Right forelimb (tissue), 1 donor: Measurements from ENCODE around the gene BABAM2.
"Not testable (repeated sequence)": the region's sequence is repeated elsewhere in the genome, so short reads cannot be mapped to it uniquely, and the experiment has no call there.

Source experiments
- DNase-seq: peaks from one replicate; pipeline ENCODE4 v3.0.0-alpha.2; 2018

BABAM2 gene

GRCh38 chr2:28320009-28320365 lies 429.5 kb downstream of the BABAM2 start:
- DNase-seq: no peak

GRCh38 chr2:28320371-28320770 lies 429.8 kb downstream of the BABAM2 start:
- no peak for DNase-seq

DNA sequence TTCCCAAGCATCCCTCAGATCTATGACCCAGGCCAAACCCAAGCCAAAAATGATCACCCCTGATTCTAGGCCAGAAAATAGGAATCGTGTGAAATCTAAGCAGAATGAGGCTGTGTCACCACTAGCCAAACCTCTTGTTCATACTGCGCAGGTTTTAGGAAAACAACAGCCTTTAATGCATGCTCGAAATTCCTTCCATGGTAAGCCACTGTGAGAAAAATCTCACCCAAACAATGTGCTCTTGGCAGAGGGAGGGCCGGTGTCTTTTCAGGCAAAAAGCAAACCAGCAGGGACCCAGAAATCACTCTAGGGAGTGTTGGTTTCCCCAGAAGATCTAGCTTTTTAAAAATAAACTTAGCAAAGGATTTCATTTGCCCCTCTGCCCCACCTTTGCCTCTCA lies 430.9 kb downstream of the BABAM2 start:
- DNase-seq: no peak

DNA sequence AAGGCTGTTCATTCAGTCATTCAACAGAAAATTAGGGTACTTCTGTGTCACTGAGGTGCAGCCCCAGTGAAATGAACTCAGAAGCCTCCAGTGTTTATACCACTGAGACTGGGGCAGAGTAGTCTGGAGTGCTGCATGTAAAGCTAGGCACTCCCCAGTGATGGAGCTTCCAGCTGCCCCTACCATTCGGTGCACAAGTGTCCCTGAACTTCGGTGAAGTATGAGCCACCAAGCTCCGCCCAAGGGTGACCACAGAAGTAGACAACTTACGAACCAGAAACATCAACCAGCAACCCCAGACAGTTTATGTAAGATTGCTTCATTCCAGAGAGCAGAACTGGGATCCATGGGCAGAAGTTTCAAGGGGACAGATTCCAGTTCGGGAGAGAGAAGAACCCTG lies 431.5 kb downstream of the BABAM2 start:
- no peak for DNase-seq

DNA sequence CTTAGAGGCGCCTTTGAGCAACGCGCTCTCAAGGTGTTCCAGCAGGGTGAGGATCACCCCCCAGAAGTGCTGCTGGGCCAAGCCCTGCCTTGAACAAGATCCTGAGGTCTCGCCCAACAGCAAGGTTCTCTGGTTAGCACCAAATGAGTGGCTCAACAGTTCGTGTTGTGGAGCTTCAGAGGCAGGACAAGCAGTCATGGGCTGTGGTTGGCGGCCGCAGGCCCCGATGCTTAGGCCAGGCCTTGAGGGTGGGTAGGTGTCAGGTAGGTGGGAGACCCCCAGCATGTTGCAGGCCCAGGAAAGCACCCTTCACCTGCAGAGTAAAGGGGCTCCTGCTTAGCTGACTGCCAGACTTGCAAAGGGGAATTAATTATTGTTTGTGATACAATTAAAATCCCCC lies 431.9 kb downstream of the BABAM2 start:
- DNase-seq: no peak

GRCh38 chr2:28322981-28323396 lies 432.5 kb downstream of the BABAM2 start:
- DNase-seq: no peak

DNA sequence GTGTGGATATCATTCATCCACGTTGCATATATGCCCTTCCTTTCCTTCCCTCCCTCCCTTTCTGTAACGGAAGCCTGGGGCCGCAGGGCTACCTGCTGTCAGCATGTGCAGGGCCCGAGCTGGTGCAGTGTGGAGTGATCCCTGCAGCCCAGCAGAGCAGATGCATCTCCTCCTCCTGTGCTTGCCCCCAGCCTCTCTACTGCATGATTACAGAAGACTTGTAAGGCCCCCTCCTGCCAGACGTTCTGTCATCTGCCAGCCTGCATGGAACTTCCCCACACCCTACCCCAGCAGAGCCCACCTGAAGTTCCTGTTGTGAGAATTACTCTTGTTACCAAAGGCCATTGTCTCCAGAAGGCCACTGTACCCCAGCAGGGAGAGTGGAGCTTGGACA lies 434.6 kb downstream of the BABAM2 start:
- no peak for DNase-seq

DNA sequence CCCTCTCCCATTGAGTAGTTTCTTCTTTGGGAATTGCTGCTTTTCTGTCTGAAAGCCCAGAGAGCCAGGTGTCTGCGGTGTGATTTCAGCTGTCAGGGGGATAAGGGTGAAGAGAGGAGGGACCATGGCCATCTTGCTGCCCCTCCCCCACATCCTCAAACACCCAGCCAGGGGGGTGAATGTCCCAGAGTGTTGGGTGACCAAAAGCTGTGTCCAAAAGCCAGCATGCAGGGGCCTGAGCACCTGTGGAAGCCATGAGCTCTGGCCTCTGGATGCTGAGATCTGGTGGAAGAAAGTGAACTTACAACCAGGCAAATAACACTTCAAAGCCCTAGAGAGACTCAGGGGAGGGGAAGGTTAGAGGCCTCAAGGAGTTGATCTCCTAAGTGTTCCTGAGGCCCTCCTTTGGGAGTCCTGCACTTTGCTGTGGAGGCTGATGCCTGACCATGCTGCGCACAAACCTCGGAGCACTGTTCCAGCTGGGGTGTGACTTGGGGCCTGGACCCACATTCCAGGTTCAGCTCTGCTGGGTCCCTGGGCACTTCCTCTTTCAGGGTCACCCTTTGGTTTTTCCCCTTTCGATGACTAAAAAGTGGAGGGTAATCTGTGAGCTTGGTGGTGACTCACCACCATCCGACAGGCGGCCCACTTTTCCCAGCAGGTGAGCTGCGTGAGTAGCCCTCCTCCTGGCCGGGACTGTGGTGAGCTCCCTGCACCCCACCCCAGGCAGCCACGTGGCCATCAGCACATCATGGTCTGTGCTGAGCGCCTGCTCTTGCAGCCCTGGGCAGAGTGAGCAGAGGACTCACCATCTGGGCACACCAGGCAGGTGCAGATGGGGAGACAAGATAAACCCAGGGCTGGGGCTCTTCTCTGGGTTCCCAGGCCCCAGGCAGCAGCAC lies 435.3 kb downstream of the BABAM2 start:
- no peak for DNase-seq

DNA sequence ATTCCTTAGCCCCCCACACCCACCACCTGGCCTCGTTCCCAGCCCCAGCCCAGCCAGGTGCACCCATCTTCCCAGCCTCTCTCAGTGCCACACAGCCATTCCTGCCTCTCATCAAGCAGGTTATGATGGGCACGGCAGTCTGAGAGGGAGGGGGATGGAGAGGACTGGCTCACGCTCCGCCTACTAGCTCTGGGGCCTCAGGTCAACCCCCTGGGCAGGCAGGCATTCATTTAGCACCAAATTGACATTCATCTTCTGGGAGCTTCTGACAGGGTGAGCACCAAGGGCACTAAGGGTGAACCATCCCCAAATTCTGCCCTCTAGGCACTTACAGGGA lies 435.9 kb downstream of the BABAM2 start:
- DNase-seq: no peak

GRCh38 chr2:28326881-28327505 lies 436.5 kb downstream of the BABAM2 start:
- DNase-seq: no peak

GRCh38 chr2:28327581-28327955 lies 437.0 kb downstream of the BABAM2 start:
- DNase-seq: no peak

GRCh38 chr2:28327956-28328922 lies 437.7 kb downstream of the BABAM2 start:
- DNase-seq: no peak

DNA sequence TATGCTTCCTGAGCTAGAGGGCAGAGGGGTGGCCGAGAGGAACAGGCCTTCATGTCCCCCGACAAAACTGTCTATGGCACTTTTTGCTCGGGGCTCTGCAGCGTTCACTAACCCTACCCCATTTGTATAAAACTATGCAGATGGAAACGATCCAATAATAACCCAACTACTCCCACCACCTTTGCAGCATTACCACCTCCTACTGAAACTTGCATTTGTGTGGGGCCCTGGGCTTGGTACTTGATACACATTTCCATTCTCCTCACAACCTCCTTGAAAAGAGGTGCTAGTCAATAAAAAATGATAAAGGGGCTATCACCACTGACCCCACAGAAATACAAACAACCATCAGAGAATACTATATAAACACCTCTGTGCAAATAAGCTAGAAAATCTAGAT lies 438.7 kb downstream of the BABAM2 start:
- DNase-seq: no peak

- not testable (repeated sequence) for DNase-seq
Observed at GRCh38 chr2:28330722-28331121, 440.2 kb downstream of the BABAM2 start.

- not testable (repeated sequence) for DNase-seq
Observed at GRCh38 chr2:28331797-28332196, 441.3 kb downstream of the BABAM2 start.

- DNase-seq: no peak
Observed at GRCh38 chr2:28332696-28333095, 442.2 kb downstream of the BABAM2 start.

DNA sequence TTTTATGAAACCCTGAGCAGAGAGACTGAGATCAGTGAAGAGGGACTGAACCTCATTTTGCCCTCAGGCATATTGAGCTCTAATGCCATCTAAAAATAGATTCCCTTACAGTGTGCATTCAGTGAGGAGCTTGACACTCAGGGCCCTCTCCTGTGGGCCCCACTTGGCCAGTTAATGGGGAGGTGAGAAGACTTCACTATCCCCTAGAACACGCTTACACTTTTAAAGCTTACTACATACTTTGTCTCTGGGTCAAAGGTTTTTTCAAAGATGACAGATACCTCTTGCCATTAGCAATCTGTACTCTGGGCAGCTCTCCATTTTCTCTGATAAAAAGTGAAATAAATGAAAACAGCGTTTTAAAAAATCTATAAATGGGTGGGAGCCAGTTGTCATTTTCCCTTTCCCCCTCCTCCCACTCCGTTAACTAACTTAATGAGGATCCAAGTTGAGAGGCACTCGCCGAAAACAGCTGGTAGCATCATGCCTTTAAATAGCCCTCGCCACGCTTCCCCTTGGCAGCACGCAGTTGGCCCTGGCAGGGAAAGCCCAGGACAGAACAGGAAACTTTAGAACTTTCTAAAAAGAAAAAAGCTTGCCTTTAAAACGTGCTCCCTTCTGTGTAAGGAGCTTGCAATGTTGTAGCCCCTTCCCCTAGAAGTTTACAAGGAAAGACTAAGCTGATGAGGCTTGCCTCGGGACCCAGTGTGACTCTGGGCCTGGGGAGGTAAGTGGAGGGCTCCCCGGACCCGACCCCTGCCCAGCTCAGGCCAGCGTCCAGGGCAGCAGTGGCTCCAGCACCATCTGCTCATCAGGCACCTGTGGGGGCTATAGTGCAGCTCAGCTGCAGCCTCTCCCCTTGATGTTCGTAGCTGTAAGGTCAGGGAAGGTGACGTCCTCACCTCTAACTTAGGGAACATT lies 443.3 kb downstream of the BABAM2 start:
- no peak for DNase-seq

- DNase-seq: no peak
Observed at GRCh38 chr2:28334527-28334894, 444.0 kb downstream of the BABAM2 start.

DNA sequence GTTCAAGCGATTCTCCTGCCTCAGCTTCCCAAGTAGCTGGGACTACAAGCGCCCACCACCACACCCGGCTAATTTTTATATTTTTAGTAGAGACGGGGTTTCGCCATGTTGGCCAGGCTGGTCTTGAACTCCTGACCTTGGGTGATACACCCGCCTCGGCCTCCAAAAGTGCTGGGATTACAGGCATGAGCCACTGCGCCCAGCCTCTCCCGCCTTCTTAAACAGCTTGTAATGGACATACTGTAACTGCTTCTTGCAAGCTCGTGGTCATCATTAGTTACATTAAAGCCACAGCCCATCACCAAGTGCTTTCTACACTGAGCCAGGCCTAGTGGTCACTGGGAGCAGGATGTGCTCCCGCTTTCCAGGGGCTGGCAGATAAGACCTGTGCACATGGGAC lies 444.7 kb downstream of the BABAM2 start:
- DNase-seq: not testable (repeated sequence)

DNA sequence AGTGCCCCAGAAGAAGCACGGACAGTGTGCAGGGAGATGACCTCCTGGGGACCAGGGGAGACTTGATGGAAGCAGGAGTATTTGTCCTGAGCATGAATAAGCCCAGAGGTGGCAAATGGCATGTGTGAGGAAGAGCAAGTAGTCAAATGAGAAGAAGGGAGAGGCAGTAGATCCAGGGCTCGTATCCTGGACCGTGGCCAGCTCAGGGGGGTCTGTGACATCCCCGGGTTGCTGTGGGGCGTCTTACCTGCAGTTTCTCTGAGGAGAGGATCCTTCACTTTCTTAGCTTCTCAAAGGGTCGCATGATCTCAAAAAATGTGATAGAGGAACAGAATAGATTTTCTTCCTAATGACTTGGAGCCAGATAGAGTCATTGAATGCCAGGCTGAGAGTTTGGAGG lies 445.1 kb downstream of the BABAM2 start:
- no peak for DNase-seq

- peak; percentile 41 for DNase-seq
Observed at GRCh38 chr2:28336264-28336980, 445.9 kb downstream of the BABAM2 start.
